Germinal center (tissue), 1 donor: Measurements from ENCODE around the gene CCDC187.
"Not testable (repeated sequence)": the region's sequence is repeated elsewhere in the genome, so short reads cannot be mapped to it uniquely, and the experiment has no call there.

Experiments used
- DNase-seq: peaks from one replicate; pipeline ENCODE4 v3.0.0; 2012; ENCODE audit warnings: mixed read lengths, low spot score

The CCDC187 gene

DNA sequence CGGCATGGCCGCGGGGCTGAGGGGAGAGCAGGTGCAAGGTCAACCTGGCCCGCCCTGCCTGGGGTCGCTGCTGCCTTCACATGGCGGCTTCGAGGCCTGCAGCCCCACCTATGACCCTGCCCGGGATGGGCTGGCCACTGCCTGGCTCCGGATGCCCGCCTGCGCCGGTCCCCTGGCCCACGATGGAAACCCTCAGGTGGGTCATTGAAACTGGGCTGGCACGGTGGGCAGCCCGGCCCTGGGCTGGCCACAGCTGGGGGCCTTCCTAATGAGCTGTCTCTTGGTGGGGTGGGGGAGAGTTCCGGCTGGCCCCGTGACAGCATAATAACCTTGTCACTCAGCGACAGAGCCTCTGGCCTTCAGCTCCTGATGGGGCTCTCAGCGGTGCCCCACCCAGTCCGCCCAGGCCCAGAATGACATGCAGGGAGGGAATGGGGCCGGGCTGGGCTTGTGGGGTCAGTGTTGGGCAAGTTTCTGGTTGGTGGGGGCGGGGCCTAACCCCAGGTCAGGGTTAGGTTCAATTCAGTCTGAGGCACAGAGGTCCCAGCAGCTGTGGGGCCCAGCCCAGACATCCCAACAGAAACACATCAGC is at the start of gene CCDC187:
Gene CCDC187 (minus strand): TSS at position 270 of the 592 bp plus-strand sequence. CDS start 264 bp downstream, at position 6.
- DNase-seq, result no peak

- DNase-seq, result no peak
These were observed 49.2 kb upstream of the CCDC187 start for GRCh38 chr9:136353088-136353487.

DNA sequence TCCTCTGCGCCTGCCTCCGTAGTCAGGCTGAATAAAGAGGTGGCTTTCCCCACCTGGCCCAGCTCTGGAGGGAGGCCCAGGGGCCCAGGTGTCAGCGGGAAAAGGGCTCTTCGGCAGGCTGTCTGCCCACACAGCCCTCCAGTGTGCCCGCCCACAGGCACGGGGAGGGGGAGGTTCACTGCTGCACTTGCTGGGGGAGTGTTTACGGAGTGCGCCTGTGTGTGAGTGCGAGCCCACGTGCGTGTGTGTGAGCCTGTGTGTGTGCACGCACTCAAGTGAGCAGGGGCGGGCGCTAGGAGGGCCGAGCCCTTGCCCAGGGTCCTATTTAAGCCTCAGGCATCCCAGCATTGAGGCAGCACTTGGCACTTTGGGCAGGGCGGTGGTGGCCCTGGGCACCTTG is 48.8 kb upstream of the CCDC187 start:
- DNase-seq, result no peak

- DNase-seq, result not testable (repeated sequence)
These were observed 48.0 kb upstream of the CCDC187 start for GRCh38 chr9:136351868-136352267.

- DNase-seq, result no peak
These were observed 47.4 kb upstream of the CCDC187 start for GRCh38 chr9:136351252-136351800.

DNA sequence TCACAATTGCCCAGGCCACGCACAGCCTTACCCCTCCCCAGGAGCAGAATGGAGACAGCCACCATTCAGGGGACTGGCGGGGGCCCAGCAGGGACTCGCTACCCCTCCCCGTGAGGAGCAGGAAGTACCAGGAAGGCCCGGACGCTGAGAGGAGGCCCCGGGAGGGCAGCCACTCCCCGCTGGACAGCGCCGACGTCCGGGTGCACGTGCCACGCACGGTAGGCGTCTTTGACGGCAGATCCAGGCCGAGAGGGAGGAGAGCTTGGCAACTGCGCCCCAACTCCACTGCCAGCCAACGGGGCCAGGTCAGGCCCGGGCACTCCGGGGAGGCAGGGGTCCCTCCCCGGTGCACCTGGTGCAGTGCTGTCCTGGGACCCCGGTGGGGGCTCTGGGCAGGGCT is 45.7 kb upstream of the CCDC187 start:
- DNase-seq, result no peak

- DNase-seq, result no peak
These were observed 44.8 kb upstream of the CCDC187 start for GRCh38 chr9:136348691-136349090.

- DNase-seq, result no peak
These were observed 43.8 kb upstream of the CCDC187 start for GRCh38 chr9:136347472-136348256.

- no peak for DNase-seq
These were observed 43.1 kb upstream of the CCDC187 start for GRCh38 chr9:136346927-136347465.

- no peak for DNase-seq
These were observed 42.2 kb upstream of the CCDC187 start for GRCh38 chr9:136346157-136346481.

DNA sequence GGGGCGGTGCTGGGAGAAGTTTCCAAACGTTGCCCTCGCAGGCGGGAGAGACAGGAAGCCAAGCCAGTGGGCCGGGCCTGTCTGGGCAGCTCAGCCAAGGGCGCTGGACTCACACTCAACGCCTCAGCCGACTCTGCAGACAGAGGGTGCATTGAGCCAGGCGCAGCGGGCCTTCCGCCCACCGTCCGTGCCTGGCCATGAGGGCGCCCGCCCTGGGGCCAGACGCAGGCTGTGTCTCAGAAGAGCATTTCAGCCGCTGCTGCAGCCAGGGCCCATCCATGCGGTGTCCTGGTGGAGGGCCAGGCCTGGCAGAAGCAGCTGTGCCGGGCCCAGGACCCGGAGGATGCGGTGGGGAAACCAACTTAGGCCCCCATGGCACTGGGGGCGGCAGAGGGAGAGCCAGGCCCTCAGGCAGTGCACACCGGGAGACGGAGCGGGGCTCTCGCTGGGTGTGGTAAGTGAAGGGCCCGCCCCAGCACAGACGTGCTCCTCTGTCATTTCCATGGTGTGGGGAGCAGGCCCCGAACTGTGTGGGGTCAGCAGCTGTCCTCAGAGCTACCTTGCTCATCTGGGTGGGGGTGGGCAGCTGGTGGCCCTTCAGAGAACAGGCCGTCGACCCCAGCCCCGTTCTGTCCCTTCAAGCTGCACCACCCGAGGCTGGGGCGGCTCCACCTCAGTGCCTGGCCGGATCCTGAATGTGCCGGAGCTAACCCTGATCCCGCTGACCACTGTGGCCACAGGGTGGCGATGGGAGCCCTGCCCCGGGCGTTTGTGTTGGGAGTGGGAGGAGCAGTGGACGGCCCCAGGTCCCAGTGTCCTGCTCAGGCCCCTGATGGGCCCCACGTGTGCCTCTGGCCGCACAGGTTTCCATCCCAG is 41.6 kb upstream of the CCDC187 start:
- DNase-seq, result no peak

GRCh38 chr9:136344544-136345280 is 40.8 kb upstream of the CCDC187 start:
- no peak for DNase-seq

DNA sequence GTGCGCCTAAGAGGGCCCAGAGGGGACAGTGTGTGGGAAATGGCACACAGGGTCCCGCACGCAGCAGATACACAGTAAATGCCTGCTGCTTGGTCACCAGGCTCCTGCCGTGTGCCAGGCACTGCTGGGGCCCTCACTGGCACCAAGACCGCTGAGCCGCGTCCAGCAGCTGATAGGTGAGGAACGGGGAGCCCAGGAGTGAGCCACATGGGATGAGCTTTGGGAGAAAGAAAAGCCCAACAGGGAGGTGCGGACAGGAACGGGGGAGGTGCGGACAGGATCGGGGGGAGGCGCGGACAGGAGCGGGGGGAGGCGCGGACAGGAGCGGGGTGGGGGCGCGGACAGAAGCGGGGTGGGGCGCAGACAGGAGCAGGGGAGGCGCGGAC is 40.0 kb upstream of the CCDC187 start:
- no peak for DNase-seq

DNA sequence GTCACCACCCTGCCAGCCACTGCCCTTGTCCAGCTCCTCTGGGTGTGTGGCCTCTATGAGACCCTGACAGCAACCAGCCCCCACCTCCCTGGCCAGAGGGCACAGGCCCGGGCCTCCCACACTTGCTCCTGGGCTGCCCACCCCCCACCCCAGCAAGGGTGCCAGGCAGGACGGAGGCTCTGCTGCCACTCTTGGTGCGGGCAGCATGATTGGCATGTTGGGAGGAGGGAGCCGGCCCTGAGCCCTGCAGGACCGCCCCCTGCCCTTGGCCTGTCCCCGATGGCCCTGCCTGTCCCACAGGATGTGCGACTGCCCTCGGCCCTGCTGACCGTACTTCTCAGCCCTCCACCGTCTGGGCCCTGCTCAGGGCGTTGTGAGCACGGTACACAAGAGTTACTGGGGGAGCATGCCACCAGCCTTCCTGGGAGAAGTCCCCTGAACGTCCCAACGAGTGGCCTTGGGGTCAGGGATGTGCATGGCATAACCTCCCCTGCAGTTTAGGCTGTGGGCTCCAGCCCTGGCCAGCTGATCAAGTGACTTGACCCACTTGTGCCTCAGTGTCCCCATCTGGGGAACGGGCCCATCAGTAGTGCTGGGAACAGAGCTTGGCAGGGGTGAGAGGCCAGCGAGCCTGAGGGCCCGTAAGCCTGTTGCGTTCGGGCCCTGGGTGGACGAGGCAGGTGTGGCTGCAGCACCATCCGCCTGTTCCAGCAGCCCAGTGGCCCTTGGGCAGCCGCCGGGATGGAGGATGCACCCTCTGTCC is 39.4 kb upstream of the CCDC187 start:
- DNase-seq, result no peak

GRCh38 chr9:136342181-136343120 is 38.6 kb upstream of the CCDC187 start:
- peak; percentile 76 for DNase-seq

GRCh38 chr9:136341769-136342168 is 37.9 kb upstream of the CCDC187 start:
- DNase-seq, result no peak

DNA sequence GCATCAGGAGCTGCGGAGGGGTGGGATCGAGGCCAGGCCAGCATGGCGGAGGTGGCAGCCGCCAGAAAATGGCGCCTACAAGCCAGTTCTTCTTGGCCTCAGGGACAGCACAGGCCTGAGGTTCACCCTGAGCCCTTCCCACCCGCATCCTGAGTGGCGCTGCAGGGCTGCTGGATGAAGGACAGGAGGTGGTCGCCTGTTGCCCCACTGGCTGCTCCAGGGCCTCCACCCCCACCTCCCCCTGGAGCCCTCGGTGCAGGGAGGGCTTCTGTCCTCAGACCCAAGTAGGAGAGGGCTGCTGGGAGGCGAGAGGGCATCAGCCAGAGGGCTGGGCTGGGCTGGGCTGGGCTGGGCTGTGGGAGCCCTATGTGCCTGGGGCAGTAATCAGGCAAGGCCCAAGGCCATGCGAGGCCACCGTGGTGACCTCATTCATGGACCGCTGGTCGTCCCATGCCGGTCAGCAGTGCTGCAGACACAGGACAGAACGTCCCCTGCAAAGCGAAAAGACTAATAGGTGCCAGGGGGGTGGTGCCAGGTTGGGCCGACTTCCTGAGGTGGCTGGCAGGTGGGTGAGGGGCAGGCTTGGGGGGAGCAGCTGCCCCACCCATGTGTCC is 37.3 kb upstream of the CCDC187 start:
- DNase-seq, result no peak

DNA sequence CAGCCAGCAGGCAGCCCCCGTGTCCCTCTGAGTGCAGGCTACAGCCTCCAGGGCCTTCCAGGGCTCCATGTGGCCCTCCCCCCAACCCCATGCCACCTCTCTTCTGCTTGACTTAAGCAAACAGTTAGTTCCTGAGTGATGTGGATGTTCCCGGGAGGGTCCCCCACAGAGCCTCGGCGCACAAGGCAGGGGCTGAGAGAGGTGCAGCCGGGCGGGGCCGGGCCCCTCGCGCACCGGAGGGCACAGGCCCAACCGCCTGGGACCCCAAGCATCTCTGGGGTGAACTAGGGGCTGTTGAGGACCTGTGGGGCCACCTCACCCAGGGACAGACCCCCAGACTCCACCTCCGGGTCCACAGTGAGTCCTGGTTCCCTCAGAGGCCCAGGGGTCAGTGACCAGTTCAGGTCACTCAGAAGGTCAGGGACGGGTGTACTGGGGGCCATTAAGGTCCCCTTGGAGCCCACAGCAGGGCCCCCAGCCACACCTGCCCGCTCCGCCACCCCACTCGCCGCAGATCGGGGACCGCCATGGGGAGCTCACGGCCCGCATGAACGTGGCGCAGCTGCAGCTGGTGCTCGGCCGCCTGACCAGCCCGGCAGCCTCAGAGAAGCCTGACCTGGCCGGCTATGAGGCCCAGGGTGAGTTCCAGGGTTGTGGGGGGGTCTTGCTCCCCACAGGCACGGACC is 36.6 kb upstream of the CCDC187 start:
- no peak for DNase-seq

DNA sequence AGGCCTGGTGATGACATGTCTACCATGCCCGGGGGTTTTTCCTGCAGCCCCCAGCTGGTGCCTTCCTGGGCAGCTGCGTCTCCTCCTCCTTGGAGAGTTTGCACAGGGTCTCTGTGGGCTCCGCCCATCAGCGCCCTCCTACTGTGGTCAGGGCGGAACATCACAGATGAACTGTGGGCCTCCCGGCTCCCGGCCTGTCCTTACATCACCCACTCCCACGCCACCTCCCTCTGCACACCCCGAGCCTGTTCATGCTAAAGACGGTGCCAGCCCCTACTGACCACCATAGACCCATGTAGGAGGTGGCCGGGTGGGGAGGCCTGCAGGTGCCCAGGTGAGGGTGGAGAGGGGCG is 36.0 kb upstream of the CCDC187 start:
- no peak for DNase-seq
